HG03280 (cell line): ENCODE data around the gene TLK2.
"Not testable (repeated sequence)": the region's sequence is repeated elsewhere in the genome, so short reads cannot be mapped to it uniquely, and the experiment has no call there.

Source experiments
- ATAC-seq: cut with Tn5 transposase; IDR thresholded peaks from one replicate; pipeline ENCODE4 v1.9.1; 2021; ENCODE audit warnings: mild to moderate bottlenecking, moderate library complexity; ENCODE audit not compliant: unreplicated experiment

Gene TLK2

DNA sequence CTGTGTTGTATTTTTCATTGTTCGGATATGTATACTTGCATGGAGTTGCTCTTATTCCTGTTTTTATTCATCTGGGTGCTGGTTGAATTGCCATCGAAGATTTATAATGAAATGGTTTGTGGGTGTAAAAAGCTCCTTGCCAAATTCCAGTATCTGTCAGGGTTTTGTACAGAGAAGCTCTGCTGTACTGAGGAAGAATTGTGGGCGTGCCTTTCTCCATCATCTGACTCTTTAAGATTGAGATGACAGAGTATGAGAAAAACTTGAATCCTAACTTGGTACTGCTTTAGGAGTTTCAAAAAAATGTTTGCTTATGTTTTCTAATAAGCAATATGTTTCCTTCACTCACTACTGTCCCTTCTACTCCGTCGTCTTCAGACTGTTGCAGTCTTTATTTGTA is 78.9 kb downstream of the TLK2 start:
- ATAC-seq = not testable (repeated sequence)

DNA sequence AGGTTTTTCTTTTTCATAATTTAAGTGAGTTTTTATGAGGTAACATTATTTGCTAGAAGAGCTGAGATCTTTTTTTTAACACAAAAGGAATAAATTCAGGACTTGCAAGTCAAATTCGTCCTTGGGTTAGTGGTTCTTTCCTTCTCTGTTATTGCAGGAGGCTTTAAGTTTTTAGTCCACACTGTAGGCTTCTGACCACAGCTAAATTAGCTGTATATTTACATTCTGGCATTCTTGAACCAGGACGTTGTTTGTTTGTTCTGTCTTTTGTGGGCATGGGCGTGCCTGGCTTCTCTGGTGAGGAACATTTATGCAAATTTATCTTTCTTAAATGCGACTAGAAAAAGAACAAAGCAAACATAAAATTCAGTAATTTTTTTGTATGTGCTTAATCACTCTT is 80.3 kb downstream of the TLK2 start:
- ATAC-seq = not testable (repeated sequence)

DNA sequence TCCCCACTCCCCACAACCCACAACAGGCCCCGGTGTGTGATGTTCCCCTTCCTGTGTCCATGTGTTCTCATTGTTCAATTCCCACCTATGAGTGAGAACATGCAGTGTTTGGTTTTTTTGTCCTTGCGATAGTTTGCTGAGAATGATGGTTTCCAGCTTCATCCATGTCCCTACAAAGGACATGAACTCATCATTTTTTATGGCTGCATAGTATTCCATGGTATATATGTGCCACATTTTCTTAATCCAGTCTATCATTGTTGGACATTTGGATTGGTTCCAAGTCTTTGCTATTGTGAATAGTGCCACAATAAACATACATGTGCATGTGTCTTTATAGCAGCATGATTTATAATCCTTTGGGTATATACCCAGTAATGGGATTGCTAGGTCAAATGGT is 82.3 kb downstream of the TLK2 start:
- not testable (repeated sequence) for ATAC-seq

- no peak for ATAC-seq
These were observed 84.0 kb downstream of the TLK2 start for GRCh38 chr17:62562656-62563055.

DNA sequence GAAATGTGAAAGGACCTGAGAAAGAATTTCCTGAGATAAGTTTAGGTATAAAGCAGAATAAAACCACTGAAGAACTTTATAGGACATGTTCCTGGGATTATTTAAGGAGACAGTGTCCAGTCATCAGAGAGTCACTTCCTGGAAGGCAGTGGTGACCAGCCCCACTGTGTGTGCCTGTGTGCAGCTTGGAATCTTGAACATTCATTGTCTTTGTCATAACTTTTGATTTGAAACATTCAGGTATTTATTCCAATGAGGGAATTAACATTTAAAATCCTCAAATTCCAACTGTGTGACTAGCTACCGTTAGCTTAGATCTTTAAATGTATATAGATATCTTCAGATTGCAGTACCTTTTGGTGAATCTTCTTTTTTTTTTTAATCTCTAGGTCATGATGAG is 87.2 kb downstream of the TLK2 start:
- no peak for ATAC-seq

DNA sequence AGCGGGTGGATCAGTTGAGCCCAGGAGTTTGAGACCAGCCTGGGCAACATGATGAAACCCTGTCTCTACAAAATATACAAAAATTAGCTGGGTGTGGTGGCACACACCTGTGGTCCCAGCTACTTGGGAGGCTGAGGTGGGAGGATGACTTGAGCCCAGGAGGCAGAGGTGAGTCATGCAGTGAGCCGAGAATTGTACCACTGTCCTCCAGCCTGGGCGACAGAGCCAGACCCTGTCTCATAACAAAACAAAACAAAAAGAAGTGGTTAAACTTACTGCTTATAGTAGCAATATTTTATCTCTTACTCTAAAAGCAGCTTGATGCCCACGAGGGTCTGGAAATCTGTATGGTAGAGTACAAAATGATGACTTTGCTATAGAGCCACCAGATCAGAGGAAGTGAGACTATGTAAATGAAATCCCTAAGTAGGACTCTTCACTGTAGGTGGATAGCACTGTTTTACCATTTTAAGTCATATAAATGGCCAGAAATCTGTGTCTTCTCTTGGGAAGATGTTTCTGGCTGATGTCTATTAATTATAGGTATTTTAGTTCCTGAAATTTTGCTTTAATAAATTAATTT is 88.5 kb downstream of the TLK2 start:
- ATAC-seq = no peak

DNA sequence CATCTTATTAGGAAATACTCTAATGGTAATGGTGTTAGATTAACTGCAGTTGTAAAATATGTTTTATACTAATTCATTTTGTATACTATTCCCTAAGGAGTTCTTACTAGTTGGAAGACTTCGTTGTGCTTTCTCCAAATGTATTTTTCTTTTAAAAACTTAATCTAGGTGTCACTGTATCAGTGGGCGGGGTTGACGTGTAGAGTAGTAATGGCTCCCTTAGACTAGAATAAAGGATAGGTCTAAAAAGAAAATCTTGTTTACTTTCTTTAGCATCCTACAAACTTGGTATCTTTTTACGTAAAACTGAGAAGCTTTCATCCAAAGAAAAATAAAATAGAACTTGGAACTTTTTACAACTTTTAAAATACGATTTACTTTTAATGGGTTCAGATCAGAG is 93.9 kb downstream of the TLK2 start:
- no peak for ATAC-seq

GRCh38 chr17:62572888-62573401 is 94.3 kb downstream of the TLK2 start:
- no peak for ATAC-seq

- ATAC-seq = no peak
These were observed 95.0 kb downstream of the TLK2 start for GRCh38 chr17:62573480-62574117.

DNA sequence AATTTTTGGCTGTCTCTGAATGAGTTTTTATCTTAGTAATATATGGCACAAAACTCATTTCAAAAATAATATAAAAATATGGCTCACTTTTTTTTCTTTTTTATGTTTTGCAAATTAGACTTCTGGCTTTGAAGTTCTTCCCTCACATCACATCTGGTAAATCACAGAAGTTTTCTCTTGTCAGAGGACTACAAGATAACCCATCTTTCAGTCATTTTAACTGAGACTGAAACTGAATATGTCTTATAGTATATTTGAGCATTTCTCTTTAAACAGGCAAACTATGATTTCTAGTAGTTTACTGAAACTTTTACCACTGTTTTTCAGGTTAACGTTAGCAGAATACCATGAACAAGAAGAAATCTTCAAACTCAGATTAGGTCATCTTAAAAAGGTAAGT is 97.8 kb downstream of the TLK2 start:
- no peak for ATAC-seq

DNA sequence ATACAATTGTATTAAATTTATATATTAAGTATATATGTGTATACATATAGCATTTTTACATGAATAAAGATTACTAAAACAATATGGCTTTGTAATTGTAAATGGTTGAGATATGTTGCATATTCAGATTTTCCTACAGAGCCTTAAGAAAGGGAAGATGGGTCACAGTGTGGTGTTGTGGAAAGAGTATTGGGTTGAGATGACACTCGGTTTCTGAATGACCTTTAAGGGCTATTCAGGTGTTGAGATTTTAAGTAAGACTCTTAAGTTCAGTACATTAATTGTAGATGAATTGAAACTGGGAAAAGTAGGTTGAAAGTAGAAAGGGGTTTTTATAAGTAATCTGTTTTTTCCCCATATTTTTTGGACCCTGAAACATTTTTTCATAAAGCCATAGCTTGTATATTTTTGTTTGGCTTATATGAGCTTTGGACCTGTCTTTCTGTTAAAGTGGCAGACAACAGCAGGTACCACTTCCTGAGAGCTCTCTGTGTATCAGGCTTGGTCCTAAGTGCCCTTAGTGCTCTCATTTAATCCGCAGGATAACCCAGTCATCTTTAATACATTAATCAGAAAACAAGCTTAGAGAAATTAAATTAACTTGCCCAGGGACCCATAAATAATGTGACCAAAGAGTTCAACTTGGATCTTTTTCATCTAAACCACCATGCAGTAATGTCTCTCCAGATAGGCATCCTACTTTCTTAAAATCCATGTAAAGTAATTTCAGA is 100.3 kb downstream of the TLK2 start:
- ATAC-seq = no peak

DNA sequence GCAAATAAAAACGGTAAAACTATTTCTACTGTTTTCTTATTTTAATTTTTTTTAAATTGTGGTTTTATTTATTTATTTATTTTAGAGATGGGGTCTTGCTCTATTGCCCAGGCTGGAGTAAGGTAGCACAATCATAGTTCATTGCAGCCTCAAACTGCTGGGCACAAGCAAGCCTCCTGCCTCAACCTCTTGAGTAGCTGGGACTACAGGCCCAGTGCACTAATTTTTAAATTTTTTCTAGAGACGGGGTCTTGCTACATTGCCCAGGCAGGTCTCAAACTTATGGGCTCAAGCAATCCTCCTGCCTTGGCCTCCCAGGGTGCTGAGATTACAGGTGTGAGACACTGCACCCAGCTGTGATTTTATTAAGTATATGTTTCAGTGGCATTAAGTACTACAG is 102.3 kb downstream of the TLK2 start:
- no peak for ATAC-seq

- no peak for ATAC-seq
These were observed 103.1 kb downstream of the TLK2 start for GRCh38 chr17:62581764-62582163.

DNA sequence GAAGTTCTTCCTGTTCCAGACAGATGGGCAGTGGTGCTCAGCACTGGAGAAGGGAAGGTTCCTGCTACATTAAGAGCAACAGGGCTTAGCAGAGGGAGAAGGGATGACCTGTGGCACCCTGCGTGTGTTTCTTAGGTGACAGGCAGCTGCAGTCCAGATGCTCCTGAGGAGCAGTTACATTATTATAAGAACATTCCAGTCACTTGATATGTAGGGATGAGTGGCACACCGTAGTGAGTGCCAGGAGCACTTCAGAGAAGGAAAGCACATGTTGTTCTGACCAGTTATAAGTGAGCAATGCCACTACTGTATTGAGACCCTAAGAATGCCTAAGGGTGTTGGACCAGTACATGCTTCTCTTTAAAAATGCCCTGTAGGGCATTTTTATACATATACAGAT is 108.9 kb downstream of the TLK2 start:
- no peak for ATAC-seq

DNA sequence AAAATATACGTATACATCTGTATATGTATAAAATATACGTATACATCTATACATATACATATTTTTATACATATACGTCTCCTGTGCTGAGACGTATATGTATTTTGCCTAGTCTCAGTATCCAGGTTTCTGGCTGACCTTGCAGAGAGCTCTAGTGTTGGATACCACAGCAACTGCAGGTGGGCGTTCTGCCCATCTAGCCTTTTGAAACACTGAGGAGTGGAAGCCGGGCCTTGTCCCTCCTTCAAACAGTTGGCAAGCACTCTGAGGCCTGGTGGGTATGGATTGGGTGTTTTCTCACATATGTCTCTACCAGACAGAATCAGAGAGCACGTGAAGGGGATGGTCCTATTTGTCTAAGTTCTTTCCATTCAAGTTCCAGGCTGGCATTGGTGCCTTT is 109.5 kb downstream of the TLK2 start:
- no peak for ATAC-seq

- ATAC-seq = no peak
These were observed 112.7 kb downstream of the TLK2 start for GRCh38 chr17:62591333-62591732.

GRCh38 chr17:62591822-62592221 is 113.2 kb downstream of the TLK2 start:
- not testable (repeated sequence) for ATAC-seq

GRCh38 chr17:62592341-62593099 is 113.9 kb downstream of the TLK2 start:
- ATAC-seq = no peak

- ATAC-seq = no peak
These were observed 116.9 kb downstream of the TLK2 start for GRCh38 chr17:62595484-62595883.

DNA sequence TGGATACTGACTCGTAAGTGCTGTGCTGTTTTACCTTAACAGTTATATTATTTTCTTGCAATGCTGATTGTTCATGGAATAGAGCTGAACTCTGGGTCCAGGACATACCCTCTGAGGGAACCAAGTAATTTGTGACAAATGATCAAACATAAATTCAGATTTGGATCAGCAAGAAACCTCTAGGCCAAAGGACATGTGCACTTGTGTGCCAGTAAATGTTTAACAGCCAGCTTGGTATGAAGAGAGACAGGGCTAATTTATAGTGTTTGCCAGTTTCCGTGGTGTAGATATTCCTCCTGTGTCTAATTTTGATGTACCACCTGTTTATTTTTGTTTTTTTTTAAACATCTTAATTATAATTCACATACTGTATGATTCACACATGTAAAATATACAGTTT is 118.0 kb downstream of the TLK2 start:
- no peak for ATAC-seq

DNA sequence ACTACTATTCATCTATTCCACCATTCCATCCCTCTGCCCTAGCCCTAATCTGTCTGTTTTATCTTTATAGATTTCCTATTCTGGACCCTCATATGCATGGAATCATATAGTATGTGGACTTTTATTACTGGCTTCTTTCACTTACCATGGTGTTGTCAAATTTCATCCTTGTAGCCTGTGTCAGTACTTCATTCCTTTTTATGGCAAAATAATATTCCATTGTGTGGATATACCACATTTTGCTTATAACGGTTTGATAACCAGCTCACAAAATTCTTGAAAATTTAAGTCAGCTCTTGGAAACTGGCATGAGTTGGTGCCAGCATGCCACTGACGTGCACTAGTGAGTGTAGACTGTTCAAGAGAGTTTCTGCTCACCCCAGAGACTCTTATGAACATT is 118.5 kb downstream of the TLK2 start:
- no peak for ATAC-seq
